ENCODE data around the gene SZT2. TPM values are rescaled to one million over a fixed set of nuclear protein-coding genes. Genes with fewer than 3 reads are reported as not detected.

SZT2 gene
- total and polyA plus RNA-seq, 2 of the 4 experiments (the other 2 are of a cell fraction), result 9.5 to 14.3 TPM

- BruUV-seq (replicated peaks), result no TSS peak
- Histone ChIP-seq H3K79me1 (ENCODE audit: low read depth in 1 of 2, low read length in 2 of 2) (peaks cover 0 to 6% of the 10 kb centered on the region in 2 experiments; a peak in 2 of 4 replicates), H2BK15ac (ENCODE audit: low read depth, low read length) (no peak overlapping the region), H3K27ac (ENCODE audit: insufficient read depth, low read length) (no peak overlapping the region), H3K14ac (replicated peaks; ENCODE audit: low read depth, low read length) (no peak overlapping the region), H3K18ac (ENCODE audit: low read depth, low read length) (no peak overlapping the region), H2BK120ac (ENCODE audit: low read depth, low read length) (no peak overlapping the region), H4K8ac (ENCODE audit: low read depth in 2 of 2, low read length in 2 of 2) (no peak overlapping the region), H2BK20ac (ENCODE audit: low read depth, low read length) (no peak overlapping the region), H2AFZ (replicated peaks; ENCODE audit: low read length, poor library complexity) (no peak overlapping the region), H3K23ac (ENCODE audit: low read depth, low read length) (no peak overlapping the region), H3K9me3 (ENCODE audit: control insufficient read depth, insufficient read depth, low read length) (no peaks in the 10 kb centered on the region), H3K56ac (ENCODE audit: extremely low read depth, insufficient read depth, low read length) (no peak overlapping the region), H3K4ac (ENCODE audit: low read depth, low read length) (no peak overlapping the region), H2BK5ac (ENCODE audit: low read depth, low read length, poor library complexity, severe bottlenecking) (no peak overlapping the region), H3K9ac (ENCODE audit: low read depth, low read length) (no peak overlapping the region), H3K27me3 (ENCODE audit: control insufficient read depth, insufficient read depth, low read length) (no peaks in the 10 kb centered on the region), H2AK9ac (replicated peaks; ENCODE audit: low read depth, low read length, poor library complexity) (no peak overlapping the region), H2AK5ac (ENCODE audit: low read depth, low read length) (no peak overlapping the region), H3K4me3 (ENCODE audit: insufficient read depth, low read depth, low read length) (no peak overlapping the region), H3K9me1 (ENCODE audit: insufficient read depth, low read length) (peaks cover 11% of the 10 kb centered on the region; the same call in 1 of the 2 replicates), H3K4me2 (ENCODE audit: low read depth, low read length) (no peak overlapping the region), H4K91ac (ENCODE audit: insufficient read depth, low read depth, low read length) (no peak overlapping the region), H3K36me3 (ENCODE audit: control insufficient read depth, insufficient read depth, low read length) (peaks cover 66% of the 10 kb centered on the region), H4K5ac (ENCODE audit: low read depth, low read length) (no peak overlapping the region), H3K4me1 (ENCODE audit: control insufficient read depth, insufficient read depth, low read length) (no peaks in the 10 kb centered on the region), H4K20me1 (ENCODE audit: insufficient read depth, low read length) (no peaks in the 10 kb centered on the region; the same call in 1 of the 2 replicates)
- ATAC-seq (ENCODE audit: low read depth), result no peak
- 100% methylated on average over 1 of the region's 4 CpGs; no CpG with 5 or more reads in 1 of the 2 experiments for WGBS, 2 experiments (ENCODE audit: extremely low coverage in 2 of 2, insufficient read length in 1 of 2)
- ChIA-PET CTCF (interaction anchor here (1.4 kb wide), 1 partner anchor 192 kb away, joined by 4 read pairs; no protein-coding TSS in a partner anchor), POLR2A (ENCODE audit: unreplicated experiment) (no interaction called here)
- DNase-seq, result no peak
- intact Hi-C loops (cut with micrococcal nuclease) (no loop called here), dilution Hi-C loops (cut with HindIII; ENCODE audit: low sequenced_read_pairs, unreplicated experiment) (no loop called here), in situ Hi-C loops (cut with MboI; ENCODE audit: low sequenced_read_pairs) (loop anchor here (25.0 kb wide), 1 partner anchor 507 kb away; no protein-coding TSS in a partner anchor)
- no peak for TF ChIP-seq RAD21 (IDR thresholded peaks at IDR 0.05; ENCODE audit: low read length)
- TF ChIP-seq CTCF (conservative IDR thresholded peaks at IDR 0.05; ENCODE audit: low read depth, low read length), result no peak
- TF ChIP-seq BHLHE40 (IDR thresholded peaks at IDR 0.05; ENCODE audit: low read depth, low read length), result no peak
- TF ChIP-seq CEBPB (IDR thresholded peaks at IDR 0.05; ENCODE audit: low read depth, low read length), result no peak
These were observed 29.2 kb downstream of the SZT2 start for GRCh38 chr1:43418858-43419257.
